ENCODE results near the gene RELCH. TPM values are rescaled to one million over a fixed set of nuclear protein-coding genes. Genes with fewer than 3 reads are reported as not detected.

RELCH gene
- total and polyA plus RNA-seq, 2 of the 13 experiments (the other 11 are each of a cell fraction or from before 2014, with no cell fraction given): 5.6 to 31.7 TPM

- no peak for ATAC-seq
- Histone ChIP-seq H4K20me1 (ENCODE audit: insufficient read depth, low read length) (no peaks in the 10 kb centered on the region), H3K9ac (ENCODE audit: insufficient read depth, low read depth, low read length) (no peak overlapping the region), H3K79me2 (ENCODE audit: insufficient read depth, low read length) (no peaks in the 10 kb centered on the region), H3K36me3 (replicated peaks in 1 of 2; ENCODE audit: control insufficient read depth in 1 of 2, insufficient read depth in 2 of 2, low read length in 2 of 2) (no peaks in the 10 kb centered on the region; a peak in 1 of 5 replicates), H3K27ac (ENCODE audit: extremely low read length, insufficient read depth, low read length) (no peak overlapping the region), H3K9me3 (ENCODE audit: low read length) (no peaks in the 10 kb centered on the region), H3K4me2 (ENCODE audit: low read depth, low read length) (no peak overlapping the region), H3K27me3 (ENCODE audit: control insufficient read depth in 1 of 2, insufficient read depth in 2 of 2, low read length in 2 of 2) (no peaks in the 10 kb centered on the region), H3K4me1 (ENCODE audit: insufficient read depth, low read length) (peaks cover 3% of the 10 kb centered on the region), H3K4me3 (replicated peaks in 1 of 3; ENCODE audit: insufficient read depth in 1 of 3, low read depth in 2 of 3, low read length in 3 of 3) (no peak overlapping the region), H2AFZ (ENCODE audit: low read length) (no peak overlapping the region)
- 89% methylated on average over 3 of the region's 3 CpGs for WGBS (ENCODE audit: low lambda C conversion rate)
- CTCF ChIA-PET (ENCODE audit: low intra/inter-chr PET ratio, low total read pairs): no interaction called here
- FAIRE-seq: no peak
- no TSS peak for BruUV-seq (replicated peaks)
- POLR2A ChIA-PET: no interaction called here
- TF ChIP-seq HNRNPH1 (optimal IDR thresholded peaks at IDR 0.05; ENCODE audit: low read depth, low read length) (no peak), PAXIP1 (CRISPR knock-in tag; conservative IDR thresholded peaks at IDR 0.05) (no peak), RBAK (CRISPR knock-in tag; IDR thresholded peaks at IDR 0.05) (no peak), KDM4B (CRISPR knock-in tag; IDR thresholded peaks at IDR 0.05) (no peak), SSRP1 (CRISPR knock-in tag; IDR thresholded peaks at IDR 0.05) (no peak), ELF1 (CRISPR knock-in tag; IDR thresholded peaks at IDR 0.05) (no peak), MTF1 (CRISPR knock-in tag; IDR thresholded peaks at IDR 0.05) (no peak)
- no peak for DNase-seq (ENCODE audit: low spot score)
- in situ Hi-C loops (cut with HindIII; ENCODE audit: extremely low pct_ligation_motif_present, low pct_unique_long_range_greater_than_20kb): no loop called here
- intact Hi-C loops (cut with micrococcal nuclease; ENCODE audit: unreplicated experiment): no loop called here
Measured at GRCh38 chr18:62341473-62341872, 154.4 kb downstream of the RELCH start.
